CD4-positive, alpha-beta T cell treated with Interleukin-17A for 4 hours (primary cell): ENCODE data around the gene XPO5.
"Not testable (repeated sequence)": the region's sequence is repeated elsewhere in the genome, so short reads cannot be mapped to it uniquely, and the experiment has no call there.

Source experiments
- DNase-seq: peaks from one replicate; pipeline ENCODE4 v3.0.0-alpha.2; 2020; ENCODE audit warnings: mixed read lengths

The XPO5 gene

DNA sequence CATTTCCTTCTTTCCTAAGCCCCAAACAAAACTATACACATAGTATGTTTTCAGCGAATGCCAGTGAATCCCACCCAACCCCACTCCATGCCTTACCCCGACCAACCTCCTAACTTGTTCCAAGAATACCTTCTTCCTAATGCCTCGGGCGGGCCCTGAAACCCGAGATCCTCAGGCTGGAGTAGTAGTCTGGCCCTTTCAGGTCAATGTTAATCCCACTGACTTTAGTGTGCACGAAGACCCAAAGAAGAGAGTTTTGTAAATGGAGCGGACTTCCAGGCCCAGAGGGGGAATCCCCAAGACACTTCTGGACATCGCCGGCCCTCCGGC is 59.5 kb downstream of the XPO5 start:
- no peak for DNase-seq

DNA sequence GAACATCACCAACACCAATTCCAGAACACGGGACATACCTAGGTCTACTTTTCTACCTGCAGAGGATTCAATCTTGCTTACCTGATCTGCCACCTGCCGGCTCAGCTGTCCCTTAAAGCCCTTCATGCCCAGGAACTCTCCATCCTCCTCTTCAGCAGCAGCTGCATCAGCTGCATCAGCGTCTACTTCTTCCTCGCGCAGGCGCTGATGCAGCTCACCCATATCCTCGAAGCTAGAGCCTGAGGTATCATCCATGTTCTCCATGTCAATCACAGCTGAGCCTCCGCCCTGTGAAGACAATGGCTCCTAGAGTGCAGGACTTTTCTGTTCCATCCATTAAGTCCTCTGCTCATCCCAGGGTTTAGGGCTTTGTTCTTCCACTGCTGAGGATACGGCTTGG is 60.0 kb downstream of the XPO5 start:
- no peak for DNase-seq

DNA sequence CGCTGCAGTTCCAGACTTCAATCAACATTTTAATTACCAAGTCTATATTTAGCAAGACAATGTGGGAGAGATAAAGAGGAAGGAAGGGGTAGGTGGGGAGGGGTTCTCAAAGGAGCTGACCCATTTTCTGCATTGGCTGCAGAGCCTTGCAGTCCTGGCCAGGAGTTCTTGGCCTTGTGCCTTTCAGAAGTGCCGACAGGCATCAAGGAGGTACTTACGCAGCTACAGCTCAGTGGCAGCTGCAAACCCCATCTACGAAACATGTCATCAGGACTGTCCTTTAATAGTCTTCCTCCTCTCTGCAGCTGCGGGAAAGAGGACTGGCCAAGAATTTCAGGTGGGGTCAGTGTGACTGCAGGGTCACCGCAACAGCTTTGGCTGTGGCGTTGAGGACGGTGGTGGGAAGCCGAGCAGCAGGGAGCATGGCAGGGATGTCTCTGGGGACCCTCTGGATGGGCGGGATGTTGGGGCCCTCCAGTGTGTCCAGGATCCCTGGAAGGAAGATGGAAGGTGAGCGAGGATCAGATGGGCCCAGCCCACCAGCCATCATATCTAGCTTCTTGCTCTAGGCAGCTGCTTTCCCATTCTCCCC is 63.9 kb downstream of the XPO5 start:
- DNase-seq: no peak

DNA sequence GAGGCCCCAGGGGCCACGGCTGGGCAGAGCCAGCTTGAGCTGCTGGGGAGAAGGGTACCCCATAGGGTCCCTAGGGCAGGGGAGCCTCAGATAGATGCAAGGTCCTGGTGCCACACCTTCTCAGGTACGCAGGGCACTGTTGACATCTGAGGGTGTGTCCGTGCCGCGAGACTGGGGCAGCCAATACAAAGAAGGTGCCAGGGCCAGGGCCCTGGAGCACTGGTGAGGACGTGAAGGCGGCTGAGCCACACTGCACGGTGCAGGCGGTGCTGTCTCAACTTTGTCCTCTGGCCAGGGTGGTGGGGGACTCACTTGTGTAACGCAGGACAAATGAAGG is 65.0 kb downstream of the XPO5 start:
- DNase-seq: no peak

DNA sequence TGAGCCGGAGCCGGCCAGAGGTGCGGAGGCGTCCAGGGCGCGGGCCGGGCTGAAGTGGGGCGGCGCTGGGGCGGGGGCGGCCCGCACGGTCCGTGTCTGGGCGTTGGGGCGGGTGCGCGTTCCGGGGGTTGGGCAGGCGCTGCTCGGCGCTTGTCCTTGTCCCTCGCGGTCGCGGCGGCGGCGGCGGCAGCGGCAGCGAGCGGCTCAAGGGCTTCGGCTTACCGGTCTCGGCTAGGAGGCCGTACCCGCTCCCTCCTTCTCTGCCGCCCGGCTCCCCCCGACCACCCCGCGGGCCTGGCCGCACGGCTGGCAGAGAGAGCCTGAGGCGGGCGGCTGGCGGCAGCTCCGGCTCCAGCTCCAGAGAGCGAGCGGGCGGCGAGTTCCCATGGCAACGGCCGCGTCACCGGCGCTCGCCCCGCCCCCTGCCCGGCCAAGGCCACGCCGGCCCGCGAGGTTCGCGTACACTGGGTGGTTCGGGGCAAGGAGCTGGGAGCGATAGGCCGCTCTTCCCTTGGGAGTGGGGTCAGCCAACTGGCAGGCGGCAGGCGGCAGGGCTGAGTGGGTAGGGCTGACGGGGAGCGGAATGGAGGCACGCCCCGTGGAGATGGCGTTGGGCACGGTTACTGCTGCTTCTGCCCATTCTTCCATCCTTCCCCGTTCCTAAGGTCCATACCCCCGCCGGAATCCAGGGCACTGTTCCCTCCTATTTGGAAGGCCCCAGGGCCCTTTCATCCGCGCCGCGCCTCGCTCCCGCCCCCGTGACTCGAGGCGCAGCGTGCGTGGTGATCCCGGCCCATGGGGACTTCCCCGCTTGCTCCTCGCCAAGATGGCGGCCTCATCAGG is 65.6 kb downstream of the XPO5 start, which contains the start of gene LRRC73:
Gene LRRC73, minus strand, starts transcription at position 363 of the 843 bp plus-strand sequence. CDS start 561 bp downstream, outside the sequence.
- DNase-seq: peak; percentile 82

DNA sequence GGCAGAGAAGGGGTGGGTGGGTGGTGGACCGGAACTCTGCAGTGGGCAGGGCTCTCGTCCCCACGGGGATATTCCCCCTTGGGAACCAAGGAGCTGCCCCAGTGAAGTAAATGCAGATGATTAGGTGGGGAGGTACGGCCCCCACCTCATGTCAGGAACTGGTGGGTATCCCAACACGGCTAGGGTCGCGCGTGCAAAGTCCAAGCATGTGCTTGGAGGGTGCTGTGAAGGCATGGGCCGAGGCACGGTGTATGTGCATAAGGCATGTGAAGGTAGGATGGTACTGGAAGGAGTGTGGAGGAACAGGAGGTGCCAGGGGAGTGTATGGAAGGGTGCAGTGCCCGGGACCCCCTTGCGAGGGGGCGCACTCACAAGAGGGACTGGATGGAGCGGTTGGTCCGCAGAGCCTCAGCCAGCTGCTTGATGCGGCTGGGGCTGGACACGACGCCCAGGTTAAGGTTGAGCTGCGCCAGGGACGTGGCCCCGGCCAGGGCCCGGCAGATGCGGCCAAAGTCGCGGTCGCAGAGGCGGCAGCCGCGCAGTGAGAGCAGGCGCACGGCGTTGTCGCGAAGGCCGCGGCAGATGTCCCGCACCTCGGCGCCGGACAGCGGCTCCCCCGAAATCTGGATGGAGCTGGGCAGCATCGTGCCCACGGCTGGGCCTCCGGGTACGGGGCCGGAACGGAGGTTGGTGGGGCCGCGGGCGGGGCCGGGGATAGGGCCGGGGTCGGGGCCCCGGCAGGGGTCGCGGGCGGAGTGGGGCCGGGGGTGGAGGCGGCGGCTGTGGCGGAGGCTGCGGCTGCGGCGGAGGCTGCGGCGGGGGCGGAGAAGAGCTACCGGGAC is 66.5 kb downstream of the XPO5 start:
- DNase-seq: no peak

DNA sequence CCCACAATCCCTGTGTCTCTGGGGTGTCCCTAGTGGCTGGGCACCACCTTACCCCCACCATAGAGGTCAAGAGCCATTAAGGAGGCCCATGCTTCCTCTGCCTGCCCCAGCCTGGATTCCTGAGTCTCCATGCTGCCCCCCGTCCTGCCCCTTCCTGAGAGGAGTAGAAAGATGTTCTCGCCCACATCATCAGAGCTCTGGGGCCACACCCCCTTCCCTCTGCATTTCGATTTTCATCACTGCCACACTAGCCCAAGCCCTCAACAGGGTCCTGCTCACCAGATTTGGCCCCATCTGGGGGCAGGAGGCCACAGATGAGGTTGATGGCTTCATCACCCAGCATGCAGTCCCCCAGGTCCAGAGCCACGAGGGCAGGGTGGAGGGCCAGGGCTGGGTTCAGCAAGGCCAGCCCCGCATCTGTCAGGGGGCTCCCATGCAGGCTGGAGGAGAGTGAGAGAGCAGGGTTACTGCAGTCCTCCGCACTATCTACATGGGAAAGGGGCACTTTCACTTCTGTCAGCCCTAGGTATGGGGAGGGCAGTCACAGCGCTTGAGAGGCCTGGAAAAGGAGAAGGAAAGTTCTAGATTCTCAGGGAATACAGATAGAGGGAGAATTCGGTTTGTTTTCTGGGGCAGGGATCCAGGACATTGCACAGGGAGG is 67.2 kb downstream of the XPO5 start:
- DNase-seq: no peak

DNA sequence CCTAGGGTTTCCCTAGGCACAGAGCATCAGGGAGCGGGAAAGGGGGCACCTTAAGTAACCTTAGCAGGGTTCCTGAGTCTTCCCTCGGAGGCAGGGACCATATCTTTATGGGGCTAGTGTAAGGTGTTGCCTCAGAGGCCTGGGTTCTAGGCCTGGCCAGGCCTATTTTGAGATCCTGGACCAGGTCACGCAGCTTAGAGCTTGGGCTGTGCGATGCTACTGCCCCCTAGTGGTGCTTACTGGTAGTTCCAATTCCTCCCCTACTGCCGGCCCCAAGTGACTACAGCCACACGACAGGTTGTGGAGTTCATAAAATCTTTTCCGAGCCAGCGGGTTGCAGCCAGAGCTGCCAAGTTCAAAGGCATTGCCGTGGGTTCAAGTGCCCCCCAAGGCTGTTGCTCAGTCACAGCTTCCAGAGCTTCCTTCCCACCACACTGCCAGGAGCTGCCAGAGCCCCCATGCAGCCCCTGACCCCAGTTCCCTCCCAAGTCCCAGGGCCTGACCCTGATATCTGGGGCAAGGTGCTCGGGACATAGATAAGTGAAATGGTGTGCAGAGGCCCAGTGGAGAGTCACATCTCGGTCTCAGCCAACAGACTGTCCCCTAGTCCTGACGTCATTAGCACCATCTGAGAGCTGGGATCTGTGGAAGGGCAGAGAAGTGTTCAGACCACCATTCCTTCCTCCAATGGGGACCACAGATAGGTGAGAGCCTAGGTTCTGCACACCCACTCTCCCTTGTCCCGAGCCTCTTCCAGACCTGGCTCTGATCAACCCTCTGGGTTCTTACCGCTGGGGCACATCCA is 69.0 kb downstream of the XPO5 start:
- DNase-seq: peak; percentile 86

DNA sequence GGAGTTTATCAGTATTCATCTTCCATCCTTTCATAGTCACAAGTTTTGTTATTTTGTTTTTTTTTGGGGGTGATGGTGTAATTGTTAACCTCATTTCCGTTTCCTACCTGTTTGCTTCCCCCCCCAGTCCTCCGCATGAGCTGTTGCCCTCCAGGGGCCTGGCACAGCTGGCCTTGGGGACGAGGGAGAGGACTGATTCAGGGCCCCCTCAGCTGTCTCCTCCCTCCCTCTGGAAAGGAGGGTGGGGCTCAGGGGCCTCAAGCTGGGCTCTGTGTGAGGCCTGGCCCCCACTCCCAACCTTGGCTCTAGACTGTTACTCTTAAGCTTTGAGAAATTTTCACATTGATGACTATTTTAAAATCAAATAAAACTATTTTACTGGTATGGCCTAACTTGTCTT is 69.7 kb downstream of the XPO5 start:
- no peak for DNase-seq

DNA sequence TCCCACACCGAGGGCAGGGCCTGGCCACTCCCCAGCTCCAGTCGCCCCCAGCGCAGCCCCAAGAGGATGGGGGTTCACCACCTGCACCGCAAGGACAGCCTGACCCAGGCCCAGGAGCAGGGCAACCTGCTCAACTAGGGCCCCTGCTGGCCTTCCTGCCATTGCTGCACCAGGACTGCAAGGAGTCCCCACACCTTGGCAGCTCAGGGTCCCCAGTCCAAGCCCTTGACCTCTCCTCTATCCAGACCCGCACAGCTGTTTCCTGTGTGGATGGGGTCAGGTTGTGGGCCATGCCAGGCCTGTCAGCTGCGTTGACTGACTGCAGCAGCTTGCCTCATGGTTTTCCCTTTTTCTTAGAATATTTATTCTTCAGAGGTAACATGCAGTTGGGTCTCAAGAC is 70.1 kb downstream of the XPO5 start:
- no peak for DNase-seq

DNA sequence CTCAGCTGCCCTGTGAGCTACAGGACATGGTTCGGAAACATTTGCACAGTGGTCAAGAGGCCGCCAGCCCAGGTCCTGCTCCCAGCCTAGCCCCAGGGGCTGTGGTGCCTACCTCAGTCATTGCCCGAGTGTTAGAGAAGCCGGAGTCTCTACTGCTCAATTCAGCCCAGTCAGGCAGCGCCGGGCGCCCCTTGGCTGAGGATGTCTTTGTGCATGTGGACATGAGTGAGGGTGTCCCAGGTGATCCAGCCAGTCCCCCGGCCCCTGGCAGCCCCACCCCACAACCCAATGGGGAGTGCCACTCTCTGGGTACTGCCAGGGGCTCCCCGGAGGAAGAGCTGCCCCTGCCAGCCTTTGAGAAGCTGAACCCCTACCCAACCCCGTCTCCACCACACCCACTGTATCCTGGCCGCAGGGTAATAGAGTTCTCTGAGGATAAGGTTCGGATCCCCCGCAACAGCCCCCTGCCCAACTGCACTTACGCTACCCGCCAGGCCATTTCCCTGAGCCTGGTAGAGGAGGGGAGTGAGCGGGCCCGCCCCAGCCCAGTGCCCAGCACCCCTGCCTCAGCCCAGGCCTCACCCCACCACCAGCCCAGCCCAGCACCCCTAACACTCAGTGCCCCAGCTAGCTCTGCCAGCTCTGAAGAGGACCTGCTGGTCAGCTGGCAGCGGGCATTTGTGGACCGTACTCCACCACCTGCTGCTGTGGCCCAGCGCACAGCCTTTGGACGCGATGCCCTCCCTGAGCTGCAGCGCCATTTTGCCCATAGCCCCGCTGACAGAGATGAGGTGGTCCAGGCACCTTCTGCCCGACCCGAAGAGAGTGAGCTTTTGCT is 70.9 kb downstream of the XPO5 start:
- DNase-seq: no peak

DNA sequence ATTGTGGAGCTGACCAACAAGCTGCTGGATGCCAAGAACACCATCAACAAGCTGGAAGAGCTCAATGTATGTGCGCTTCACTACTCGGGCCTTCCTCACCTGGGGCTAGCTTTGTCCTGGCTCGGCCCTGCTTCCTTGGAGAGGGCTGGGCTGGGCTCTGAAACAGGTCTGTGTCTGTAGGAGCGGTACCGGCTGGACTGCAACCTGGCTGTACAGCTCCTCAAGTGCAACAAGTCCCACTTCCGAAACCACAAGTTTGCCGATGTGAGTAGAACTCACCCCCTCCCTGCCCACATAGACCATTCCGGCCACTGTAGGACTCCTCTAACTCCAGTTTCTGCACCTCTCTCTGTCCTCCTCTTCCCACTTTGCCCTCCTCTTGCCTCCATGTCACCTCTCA is 72.4 kb downstream of the XPO5 start:
- DNase-seq: no peak

DNA sequence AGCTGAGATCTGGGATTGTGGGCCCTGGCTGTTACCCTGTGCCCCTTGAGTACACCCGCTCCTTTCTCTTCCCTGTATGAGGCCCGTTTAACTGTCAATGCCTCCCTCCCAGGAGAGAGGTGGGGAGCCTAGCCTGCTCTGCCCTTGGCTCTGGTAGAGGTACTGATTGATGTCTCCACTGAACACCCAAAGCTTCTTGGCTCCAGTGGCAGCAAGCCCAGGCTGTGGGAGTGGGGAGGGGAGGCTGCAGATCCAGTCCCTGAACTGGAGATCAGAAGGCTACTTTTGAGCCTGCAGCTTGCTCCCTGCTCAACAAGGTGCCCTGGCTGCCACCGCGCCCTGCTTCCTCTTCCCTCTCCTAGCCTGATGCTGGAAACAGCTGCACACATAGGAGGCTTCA is 73.2 kb downstream of the XPO5 start:
- no peak for DNase-seq

DNA sequence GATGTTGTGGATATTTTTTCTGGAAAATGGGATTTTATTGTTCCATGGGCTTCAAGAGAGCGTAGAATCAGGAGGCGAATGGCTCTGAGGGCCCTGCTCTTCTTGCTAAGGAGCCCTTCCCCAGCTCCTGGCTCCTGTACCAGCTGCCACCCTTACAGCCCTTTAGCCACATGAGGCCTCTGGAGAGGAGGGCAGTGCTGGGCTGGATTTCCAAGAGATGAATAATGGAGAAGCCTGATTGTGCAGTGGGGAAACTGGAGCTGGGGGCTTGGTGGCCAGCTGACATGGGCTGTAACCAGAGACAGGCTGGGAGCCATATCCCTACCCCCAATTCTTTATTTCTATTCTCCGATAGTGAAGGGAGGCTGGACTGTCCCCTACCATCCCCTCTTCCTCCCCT is 74.9 kb downstream of the XPO5 start:
- DNase-seq: no peak

DNA sequence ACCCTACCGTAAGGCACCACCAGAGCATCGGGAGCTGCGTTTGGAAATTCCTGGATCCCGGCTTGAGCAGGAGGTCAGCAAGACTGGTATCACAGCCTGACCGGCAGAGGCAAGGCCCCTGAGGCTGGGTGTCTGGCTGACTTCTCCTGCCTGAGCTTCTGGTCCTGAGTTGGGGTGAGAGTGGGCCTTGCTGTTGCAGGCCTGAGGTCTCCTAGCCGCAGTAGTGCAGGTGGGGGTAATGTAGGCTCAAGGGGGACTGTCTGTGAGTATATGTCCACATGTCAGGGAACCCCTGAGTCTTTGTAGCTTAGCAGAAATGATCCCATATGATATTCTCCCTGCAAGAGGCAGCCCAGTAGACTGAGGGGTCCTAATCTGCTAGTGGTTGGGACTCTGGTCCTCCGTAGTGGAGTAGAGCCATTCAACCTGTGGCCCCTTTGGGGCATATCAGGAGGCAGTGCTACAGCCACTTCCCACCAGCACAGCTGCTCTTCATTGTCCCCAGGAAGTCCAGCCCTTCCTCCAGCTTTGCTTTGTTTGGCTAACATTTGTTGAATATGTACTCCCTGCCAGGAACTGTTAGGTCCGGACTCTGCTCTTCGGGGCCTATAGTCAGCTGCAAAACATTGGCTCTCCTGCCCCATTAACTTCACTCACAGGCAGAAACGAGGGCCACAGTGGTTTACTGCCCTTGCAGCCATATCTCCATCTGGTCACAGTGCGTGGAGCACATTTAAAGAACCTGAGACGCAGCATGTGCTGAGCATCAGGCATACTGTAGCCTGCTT is 76.6 kb downstream of the XPO5 start:
- DNase-seq: no peak

DNA sequence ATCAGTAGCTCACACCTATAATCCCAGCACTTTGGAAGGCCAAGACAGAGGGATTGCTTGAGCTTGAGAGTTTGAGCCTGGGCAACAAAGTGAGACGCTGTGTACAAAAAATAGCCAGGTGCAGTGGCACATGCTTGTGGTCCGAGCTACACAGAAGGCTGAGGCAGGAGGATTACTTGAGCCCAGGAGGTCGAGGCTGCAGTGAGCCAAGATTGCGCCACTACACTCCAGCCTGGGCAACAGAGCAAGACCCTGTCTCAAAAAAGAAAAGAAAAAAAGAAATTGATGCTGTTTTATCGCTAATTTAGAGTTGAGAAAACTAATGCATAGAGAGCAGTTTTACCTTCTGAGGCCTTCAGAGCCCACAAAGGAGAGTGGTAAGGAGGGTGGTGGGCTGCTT is 77.5 kb downstream of the XPO5 start:
- DNase-seq: not testable (repeated sequence)

DNA sequence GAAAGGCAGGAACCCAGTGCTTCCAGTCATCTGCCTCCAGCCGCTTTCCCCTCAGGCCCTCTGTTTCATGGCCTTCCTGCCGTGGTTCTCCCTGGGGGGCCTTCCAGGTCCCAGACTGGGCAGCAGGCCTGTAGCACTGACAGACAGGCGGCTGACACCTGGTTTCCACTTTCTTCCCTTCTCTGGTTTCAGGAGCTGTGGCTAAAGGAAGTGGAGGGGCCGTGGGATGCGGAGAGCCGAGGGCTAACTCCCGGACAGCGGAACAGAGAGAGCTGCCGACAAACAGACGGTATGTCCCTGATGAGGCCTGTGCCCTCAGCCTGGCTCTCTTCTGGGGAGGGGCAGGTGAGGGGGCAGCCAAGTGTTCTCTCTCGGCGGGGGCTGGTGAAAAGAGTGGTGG is 78.1 kb downstream of the XPO5 start:
- DNase-seq: no peak

DNA sequence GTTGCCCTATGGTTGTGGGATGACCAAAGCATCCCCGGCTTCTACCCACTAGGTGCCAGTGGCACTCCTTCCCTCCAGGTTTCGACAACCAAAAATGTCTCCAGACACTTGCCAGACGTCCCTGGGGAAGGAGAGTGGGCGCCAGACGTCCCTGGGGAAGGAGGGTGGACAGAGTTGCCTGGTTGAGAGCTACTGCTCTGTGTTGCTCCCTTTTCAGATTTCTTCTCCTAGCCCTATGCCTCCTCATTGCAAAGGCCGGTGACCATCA is 78.8 kb downstream of the XPO5 start:
- DNase-seq: no peak

DNA sequence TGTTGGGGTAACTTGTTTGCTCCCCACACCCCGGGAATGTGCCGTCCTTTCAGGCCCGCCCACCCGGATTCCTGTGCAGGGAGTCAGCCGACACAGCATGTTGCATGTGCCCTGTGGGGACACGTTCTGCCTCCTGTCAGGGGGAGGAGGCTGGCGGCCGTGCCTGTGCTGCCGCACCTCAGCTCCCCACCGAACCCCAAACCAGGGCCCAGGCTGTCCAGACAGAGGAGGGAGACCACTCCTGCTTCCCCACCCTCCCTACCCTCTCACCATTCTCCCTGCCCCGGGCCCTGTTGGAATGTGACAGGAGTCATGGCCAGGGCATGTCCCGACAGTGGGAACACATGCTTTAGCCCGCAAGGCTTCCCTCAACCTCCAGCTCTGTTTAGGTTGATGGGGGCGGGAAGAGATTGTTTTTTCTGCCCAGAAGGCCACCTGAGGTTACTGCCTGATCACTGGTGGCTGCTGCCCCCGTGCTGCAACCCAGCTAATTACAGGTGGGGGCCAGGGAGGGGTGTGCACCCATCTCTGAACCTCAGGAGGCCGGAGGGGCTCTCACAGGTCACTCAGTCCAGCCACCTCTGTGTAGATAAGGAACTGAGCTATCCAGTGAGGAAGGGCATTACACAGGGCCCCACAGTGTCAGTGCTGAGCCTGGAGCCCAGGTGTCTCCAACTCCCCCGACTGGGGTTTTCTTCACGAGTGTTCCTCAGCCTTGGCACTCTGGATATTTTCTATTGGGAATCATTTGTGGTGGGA is 79.3 kb downstream of the XPO5 start:
- peak; percentile 31 for DNase-seq

DNA sequence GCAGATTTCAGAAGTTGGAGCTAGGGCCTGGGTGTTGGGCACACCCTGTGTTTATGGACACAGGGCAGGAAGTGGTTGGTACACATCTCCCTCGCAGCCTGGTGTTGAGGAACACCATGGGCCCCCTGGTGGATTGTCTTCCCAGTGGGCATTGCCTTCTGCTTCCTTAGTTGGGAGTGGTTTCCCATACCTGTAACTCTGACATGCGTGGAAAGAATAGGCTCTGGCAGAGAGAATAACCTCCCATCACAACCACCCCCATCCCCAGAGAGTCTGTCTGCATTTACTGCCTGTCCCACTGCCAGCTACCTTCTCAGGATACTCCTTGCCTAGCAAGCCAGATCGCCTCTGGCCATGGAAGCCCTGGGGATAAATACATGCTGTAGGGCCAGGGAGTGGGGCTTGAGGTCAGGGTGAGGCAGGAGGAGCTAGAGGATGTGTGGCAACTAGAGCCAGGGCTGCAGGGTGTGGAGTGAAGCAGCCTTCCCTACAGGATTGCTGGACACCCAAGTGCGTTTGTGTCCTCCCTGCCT is 80.4 kb downstream of the XPO5 start:
- peak; percentile 51 for DNase-seq
